Endothelial cell (in vitro differentiated cells): Measurements from ENCODE around the gene STK11. TPM values are rescaled to one million over a fixed set of nuclear protein-coding genes. Genes with fewer than 3 reads are reported as not detected.

Experiments
- DNase-seq: peaks from one replicate; pipeline ENCODE4 v3.0.0; 2021; ENCODE audit warnings: low spot score
- H3K27ac Mint-ChIP-seq: one replicate; pipeline ENCODE4 v1.8.0; 2021; ENCODE audit warnings: mixed read lengths, inconsistent platforms; ENCODE audit not compliant: unreplicated experiment
- H3K27me3 Mint-ChIP-seq: one replicate; pipeline ENCODE4 v1.8.0; 2021; ENCODE audit warnings: mild to moderate bottlenecking, moderate library complexity, mixed read lengths, inconsistent platforms; ENCODE audit not compliant: unreplicated experiment
- H3K36me3 Mint-ChIP-seq: one replicate; pipeline ENCODE4 v1.8.0; 2021; ENCODE audit warnings: mild to moderate bottlenecking, low read depth, mixed read lengths, inconsistent platforms; ENCODE audit not compliant: unreplicated experiment
- H3K4me1 Mint-ChIP-seq: one replicate; pipeline ENCODE4 v1.8.0; 2021; ENCODE audit warnings: mild to moderate bottlenecking, mixed read lengths, inconsistent platforms; ENCODE audit not compliant: unreplicated experiment
- H3K4me3 Mint-ChIP-seq: one replicate; pipeline ENCODE4 v1.8.0; 2021; ENCODE audit warnings: mild to moderate bottlenecking, mixed read lengths, inconsistent platforms; ENCODE audit not compliant: unreplicated experiment
- H3K9me3 Mint-ChIP-seq: one replicate; pipeline ENCODE4 v1.8.0; 2021; ENCODE audit warnings: mixed read lengths, inconsistent platforms; ENCODE audit not compliant: unreplicated experiment
- total RNA-seq: library from RNA; stranded (reverse); fragmentation: NEBNext Ultra II Directional; extraction: Animal tissue kit (Norgen Biotek cat#: 25700); gene quantifications from one replicate; pipeline ENCODE4 v1.2.1, GENCODE V29; 2021; ENCODE audit not compliant: unreplicated experiment
- TF ChIP-seq, protein P1 (sequence below): fragments of 200-600 bp; sonication (generic); IDR thresholded peaks from one replicate; pipeline ENCODE4 v1.5.0; 2021; ENCODE audit warnings: antibody characterized with exemption; ENCODE audit not compliant: unreplicated experiment

The STK11 gene
- total RNA-seq, 1 donor from 2014 or later: 63.9 TPM

DNA sequence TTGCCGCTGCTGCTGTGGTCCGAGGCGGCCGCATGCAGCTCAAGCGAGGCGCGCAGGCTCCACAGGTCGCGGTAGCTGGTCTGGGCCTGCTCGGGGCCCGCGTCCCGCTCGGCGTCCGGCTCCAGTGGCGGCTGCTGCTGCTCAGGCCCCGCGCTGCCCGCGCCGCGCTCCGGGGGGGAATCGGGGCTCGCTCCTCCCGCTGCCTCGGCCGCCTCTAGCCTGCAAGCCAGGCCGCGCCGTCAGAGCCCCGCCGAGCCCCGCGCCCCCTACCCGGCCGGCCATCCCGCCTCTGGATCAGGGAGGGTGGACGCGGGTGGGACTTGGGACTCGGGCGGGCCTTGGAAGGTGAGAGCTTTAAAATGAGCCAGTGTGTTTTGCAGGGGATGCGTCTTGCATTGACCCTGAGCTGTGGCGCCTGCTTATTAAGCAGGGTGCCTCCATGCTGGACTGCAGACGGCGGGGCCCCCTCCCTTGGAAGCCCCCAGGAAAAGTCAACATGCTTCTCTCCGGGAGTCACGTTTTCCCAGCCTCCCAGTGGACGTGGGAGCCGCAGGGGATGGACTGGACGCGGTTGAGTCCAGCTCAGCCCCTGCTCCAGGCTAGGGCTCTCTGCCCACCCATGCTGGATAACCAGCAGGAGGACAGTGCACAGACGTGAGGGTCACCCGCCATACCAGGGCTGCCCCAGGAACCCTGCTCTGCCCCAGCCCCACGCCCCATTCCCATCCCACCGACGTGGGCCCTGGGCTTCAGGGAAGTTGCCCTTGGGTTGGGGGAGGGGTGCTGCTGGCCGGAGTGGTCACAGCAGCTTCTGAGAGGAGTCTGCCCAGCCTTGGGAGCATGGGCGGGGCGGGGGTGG, 24.6 kb downstream of the STK11 start:
- Mint-ChIP-seq H3K36me3 (peaks cover 4% of the 10 kb centered on the region), H3K27ac (no peak overlapping the region), H3K4me3 (no peak overlapping the region), H3K4me1 (no peaks in the 10 kb centered on the region), H3K9me3 (no peaks in the 10 kb centered on the region), H3K27me3 (peaks cover 2% of the 10 kb centered on the region)
- DNase-seq: no peak
- TF ChIP-seq, protein P1, sequence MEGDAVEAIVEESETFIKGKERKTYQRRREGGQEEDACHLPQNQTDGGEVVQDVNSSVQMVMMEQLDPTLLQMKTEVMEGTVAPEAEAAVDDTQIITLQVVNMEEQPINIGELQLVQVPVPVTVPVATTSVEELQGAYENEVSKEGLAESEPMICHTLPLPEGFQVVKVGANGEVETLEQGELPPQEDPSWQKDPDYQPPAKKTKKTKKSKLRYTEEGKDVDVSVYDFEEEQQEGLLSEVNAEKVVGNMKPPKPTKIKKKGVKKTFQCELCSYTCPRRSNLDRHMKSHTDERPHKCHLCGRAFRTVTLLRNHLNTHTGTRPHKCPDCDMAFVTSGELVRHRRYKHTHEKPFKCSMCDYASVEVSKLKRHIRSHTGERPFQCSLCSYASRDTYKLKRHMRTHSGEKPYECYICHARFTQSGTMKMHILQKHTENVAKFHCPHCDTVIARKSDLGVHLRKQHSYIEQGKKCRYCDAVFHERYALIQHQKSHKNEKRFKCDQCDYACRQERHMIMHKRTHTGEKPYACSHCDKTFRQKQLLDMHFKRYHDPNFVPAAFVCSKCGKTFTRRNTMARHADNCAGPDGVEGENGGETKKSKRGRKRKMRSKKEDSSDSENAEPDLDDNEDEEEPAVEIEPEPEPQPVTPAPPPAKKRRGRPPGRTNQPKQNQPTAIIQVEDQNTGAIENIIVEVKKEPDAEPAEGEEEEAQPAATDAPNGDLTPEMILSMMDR: no peak

DNA sequence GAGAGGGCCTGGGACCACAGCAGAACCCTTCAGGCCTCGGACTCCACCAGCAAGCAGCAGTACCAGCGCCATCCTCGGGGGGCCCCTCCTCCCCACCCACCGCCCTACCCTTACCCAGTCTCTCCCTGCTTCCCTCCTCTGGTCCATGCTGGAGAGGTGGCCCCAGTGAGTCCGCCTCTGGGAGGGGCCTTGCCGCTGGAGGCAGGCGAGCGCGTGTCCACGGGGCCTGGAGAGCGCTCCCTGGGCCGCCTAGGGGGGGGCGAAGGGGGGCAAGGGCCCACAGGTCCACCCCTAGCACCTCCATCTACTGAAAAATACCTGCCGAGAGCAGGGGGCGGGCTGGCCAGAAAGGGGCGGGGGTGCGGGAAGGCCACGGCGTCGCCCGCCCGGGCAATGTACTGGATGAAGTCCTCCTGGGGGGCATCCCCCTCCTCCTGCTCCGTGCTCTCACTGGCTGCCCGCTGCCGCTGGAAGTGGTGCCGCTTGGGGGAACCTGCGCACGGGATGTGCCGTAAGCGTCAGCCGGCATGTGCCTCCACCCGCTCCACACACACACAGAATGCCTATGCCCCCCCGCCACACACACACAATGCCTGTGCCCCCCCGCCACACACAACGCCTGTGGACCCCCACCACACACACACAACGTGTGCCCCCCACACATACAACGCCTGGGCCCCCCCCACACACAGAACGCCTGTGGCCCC, 25.4 kb downstream of the STK11 start:
- Mint-ChIP-seq H3K27ac (no peak overlapping the region), H3K9me3 (no peaks in the 10 kb centered on the region), H3K36me3 (peaks cover 4% of the 10 kb centered on the region), H3K4me3 (no peak overlapping the region), H3K4me1 (no peaks in the 10 kb centered on the region), H3K27me3 (peaks cover 2% of the 10 kb centered on the region)
- DNase-seq: no peak
- TF ChIP-seq, protein P1: no peak

DNA sequence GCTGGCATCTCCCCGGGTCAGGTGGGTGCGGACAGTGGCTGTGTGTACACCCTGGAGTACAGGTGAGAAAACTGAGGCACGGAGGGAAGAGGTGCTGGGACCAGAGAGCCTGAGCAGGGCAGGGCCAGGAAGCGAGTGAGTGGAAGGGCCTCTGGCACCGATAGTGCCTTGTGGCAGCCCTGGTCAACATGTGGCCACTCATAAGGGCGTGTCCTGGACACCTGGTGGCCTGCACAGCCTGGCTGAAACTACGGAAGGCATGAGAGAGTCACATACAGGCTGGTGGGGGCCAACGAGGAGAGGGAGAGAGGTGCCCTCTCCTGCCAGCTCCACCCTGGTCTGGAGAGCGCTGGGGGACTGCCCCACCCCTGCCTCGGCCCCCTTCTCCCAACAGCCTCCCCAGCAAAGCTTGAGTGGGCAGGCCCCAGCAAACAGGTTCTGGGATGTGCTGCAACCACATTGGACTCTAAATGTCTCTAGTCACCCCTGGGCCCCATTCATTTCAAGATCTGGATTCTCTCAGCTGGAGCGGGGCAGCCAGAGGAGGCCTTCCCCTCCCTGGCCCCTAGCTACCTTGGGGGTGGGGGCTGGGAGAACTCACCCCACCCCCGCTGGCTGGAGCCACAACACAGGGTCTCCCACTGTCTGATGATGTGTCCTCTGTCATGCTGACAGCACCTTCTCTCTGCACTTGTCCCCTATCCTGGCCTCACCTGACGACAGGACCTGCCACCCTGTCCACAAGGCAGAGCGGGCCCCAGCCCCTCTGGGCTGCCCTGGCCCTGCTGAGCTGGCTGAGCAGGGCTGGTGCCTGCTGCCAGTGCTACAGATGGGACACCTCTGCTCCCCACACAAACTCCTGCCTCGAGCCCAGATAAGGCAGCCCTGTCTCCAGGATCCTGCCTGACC, 26.4 kb downstream of the STK11 start:
- TF ChIP-seq, protein P1: no peak
- Mint-ChIP-seq H3K36me3 (peaks cover 4% of the 10 kb centered on the region), H3K4me3 (peak overlapping the region; percentile 51), H3K9me3 (no peaks in the 10 kb centered on the region), H3K27me3 (peaks cover 2% of the 10 kb centered on the region), H3K27ac (no peak overlapping the region), H3K4me1 (no peaks in the 10 kb centered on the region)
- no peak for DNase-seq

DNA sequence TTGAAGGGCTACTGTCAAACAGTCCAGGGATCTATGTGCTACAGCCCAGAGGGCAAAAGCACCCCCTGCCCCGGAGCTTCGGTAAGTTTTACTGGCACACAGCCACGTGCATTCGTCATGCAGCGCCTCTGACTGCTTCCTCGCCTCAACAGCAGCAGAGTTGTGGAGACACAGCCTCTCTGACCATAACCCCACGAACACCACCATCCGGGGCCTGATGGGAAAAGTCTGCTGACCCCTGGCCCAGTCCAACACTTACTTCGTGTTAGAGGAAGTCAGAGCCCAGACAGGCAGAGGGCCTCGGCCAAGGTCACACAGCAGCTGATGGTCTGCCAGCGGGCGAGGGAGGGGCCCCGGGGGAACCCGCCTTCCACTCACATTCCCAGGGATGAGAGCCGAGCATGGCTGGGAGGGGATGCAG, 27.1 kb downstream of the STK11 start:
- no peaks in the 10 kb centered on the region for H3K9me3 Mint-ChIP-seq
- TF ChIP-seq, protein P1: no peak
- peaks cover 4% of the 10 kb centered on the region for H3K36me3 Mint-ChIP-seq
- H3K27me3 Mint-ChIP-seq: peaks cover 2% of the 10 kb centered on the region
- no peak for DNase-seq
- H3K4me3 Mint-ChIP-seq: peak overlapping the region; percentile 51
- no peaks in the 10 kb centered on the region for H3K4me1 Mint-ChIP-seq
- no peak overlapping the region for H3K27ac Mint-ChIP-seq
